ENCODE measurements around the gene LRRC37A3.
"Not testable (repeated sequence)": the region's sequence is repeated elsewhere in the genome, so short reads cannot be mapped to it uniquely, and the experiment has no call there.

LRRC37A3 gene

GRCh38 chr17:64920419-64921172, 1.3 kb upstream of the LRRC37A3 start:
- Histone ChIP-seq H3K36me3 (ENCODE audit: insufficient read depth, insufficient read length, low read length) (no peaks in the 10 kb centered on the region), H3K9ac (ENCODE audit: insufficient read length, low read depth) (no peak overlapping the region), H3K9me3 (ENCODE audit: insufficient read depth, low read length) (no peaks in the 10 kb centered on the region), H3K4me1 (ENCODE audit: insufficient read depth, insufficient read length) (no peaks in the 10 kb centered on the region), H3K27me3 (ENCODE audit: insufficient read depth, insufficient read length) (no peaks in the 10 kb centered on the region), H3K4me3 (ENCODE audit: insufficient read length, low read depth) (no peak overlapping the region)
- TF ChIP-seq ZNF274 (IDR thresholded peaks at IDR 0.05; ENCODE audit: low read depth, low read length) (no peak), YY1 (IDR thresholded peaks at IDR 0.05; ENCODE audit: insufficient read depth, insufficient read length) (no peak), SUZ12 (IDR thresholded peaks at IDR 0.05; ENCODE audit: extremely low read depth, insufficient read depth, insufficient read length) (no peak)
- no peak for DNase-seq (ENCODE audit: low read depth, low spot score)

- Histone ChIP-seq H3K4me1 (ENCODE audit: insufficient read depth, insufficient read length) (no peaks in the 10 kb centered on the region), H3K9ac (ENCODE audit: insufficient read length, low read depth) (no peak overlapping the region), H3K27me3 (ENCODE audit: insufficient read depth, insufficient read length) (no peaks in the 10 kb centered on the region), H3K4me3 (ENCODE audit: insufficient read length, low read depth) (no peak overlapping the region), H3K9me3 (ENCODE audit: insufficient read depth, low read length) (no peaks in the 10 kb centered on the region), H3K36me3 (ENCODE audit: insufficient read depth, insufficient read length, low read length) (no peaks in the 10 kb centered on the region)
- TF ChIP-seq YY1 (IDR thresholded peaks at IDR 0.05; ENCODE audit: insufficient read depth, insufficient read length) (no peak), SUZ12 (IDR thresholded peaks at IDR 0.05; ENCODE audit: extremely low read depth, insufficient read depth, insufficient read length) (no peak), ZNF274 (IDR thresholded peaks at IDR 0.05; ENCODE audit: low read depth, low read length) (no peak)
- no peak for DNase-seq (ENCODE audit: low read depth, low spot score)
Observed at GRCh38 chr17:64920026-64920418, 744 bp upstream of the LRRC37A3 start.

- Histone ChIP-seq H3K4me3 (ENCODE audit: insufficient read length, low read depth) (peak overlapping the region; percentile 45), H3K9ac (ENCODE audit: insufficient read length, low read depth) (peak overlapping the region; percentile 61)
- not testable (repeated sequence) for H3K4me1 ChIP-seq (ENCODE audit: insufficient read depth, insufficient read length); H3K9me3 ChIP-seq (ENCODE audit: insufficient read depth, low read length); H3K36me3 ChIP-seq (ENCODE audit: insufficient read depth, insufficient read length, low read length); DNase-seq (ENCODE audit: low read depth, low spot score); H3K27me3 ChIP-seq (ENCODE audit: insufficient read depth, insufficient read length)
Observed at GRCh38 chr17:64918842-64919288, 413 bp downstream of the LRRC37A3 start.

GRCh38 chr17:64917540-64917939, 1.7 kb downstream of the LRRC37A3 start:
- not testable (repeated sequence) for H3K27me3 ChIP-seq (ENCODE audit: insufficient read depth, insufficient read length); H3K9ac ChIP-seq (ENCODE audit: insufficient read length, low read depth); H3K36me3 ChIP-seq (ENCODE audit: insufficient read depth, insufficient read length, low read length); H3K4me1 ChIP-seq (ENCODE audit: insufficient read depth, insufficient read length); H3K4me3 ChIP-seq (ENCODE audit: insufficient read length, low read depth); H3K9me3 ChIP-seq (ENCODE audit: insufficient read depth, low read length); DNase-seq (ENCODE audit: low read depth, low spot score)

- H3K36me3 ChIP-seq (ENCODE audit: insufficient read depth, insufficient read length, low read length); DNase-seq (ENCODE audit: low read depth, low spot score); H3K27me3 ChIP-seq (ENCODE audit: insufficient read depth, insufficient read length); H3K9ac ChIP-seq (ENCODE audit: insufficient read length, low read depth); H3K4me3 ChIP-seq (ENCODE audit: insufficient read length, low read depth); H3K4me1 ChIP-seq (ENCODE audit: insufficient read depth, insufficient read length); H3K9me3 ChIP-seq (ENCODE audit: insufficient read depth, low read length): not testable (repeated sequence)
Observed at GRCh38 chr17:64915244-64915643, 4.0 kb downstream of the LRRC37A3 start.

GRCh38 chr17:64910191-64910514, 9.1 kb downstream of the LRRC37A3 start:
- not testable (repeated sequence) for H3K9me3 ChIP-seq (ENCODE audit: insufficient read depth, low read length); H3K9ac ChIP-seq (ENCODE audit: insufficient read length, low read depth); H3K4me3 ChIP-seq (ENCODE audit: insufficient read length, low read depth); DNase-seq (ENCODE audit: low read depth, low spot score); H3K4me1 ChIP-seq (ENCODE audit: insufficient read depth, insufficient read length); H3K36me3 ChIP-seq (ENCODE audit: insufficient read depth, insufficient read length, low read length); H3K27me3 ChIP-seq (ENCODE audit: insufficient read depth, insufficient read length)

- not testable (repeated sequence) for H3K27me3 ChIP-seq (ENCODE audit: insufficient read depth, insufficient read length); H3K4me3 ChIP-seq (ENCODE audit: insufficient read length, low read depth); H3K9ac ChIP-seq (ENCODE audit: insufficient read length, low read depth); DNase-seq (ENCODE audit: low read depth, low spot score); H3K9me3 ChIP-seq (ENCODE audit: insufficient read depth, low read length); H3K36me3 ChIP-seq (ENCODE audit: insufficient read depth, insufficient read length, low read length); H3K4me1 ChIP-seq (ENCODE audit: insufficient read depth, insufficient read length)
Observed at GRCh38 chr17:64909511-64910190, 9.6 kb downstream of the LRRC37A3 start.

- not testable (repeated sequence) for H3K36me3 ChIP-seq (ENCODE audit: insufficient read depth, insufficient read length, low read length); H3K9ac ChIP-seq (ENCODE audit: insufficient read length, low read depth); H3K27me3 ChIP-seq (ENCODE audit: insufficient read depth, insufficient read length); H3K4me1 ChIP-seq (ENCODE audit: insufficient read depth, insufficient read length); H3K9me3 ChIP-seq (ENCODE audit: insufficient read depth, low read length); DNase-seq (ENCODE audit: low read depth, low spot score); H3K4me3 ChIP-seq (ENCODE audit: insufficient read length, low read depth)
Observed at GRCh38 chr17:64904069-64904468, 15.2 kb downstream of the LRRC37A3 start.

GRCh38 chr17:64897136-64897535, 22.1 kb downstream of the LRRC37A3 start:
- not testable (repeated sequence) for H3K4me1 ChIP-seq (ENCODE audit: insufficient read depth, insufficient read length); H3K9ac ChIP-seq (ENCODE audit: insufficient read length, low read depth); H3K27me3 ChIP-seq (ENCODE audit: insufficient read depth, insufficient read length); H3K4me3 ChIP-seq (ENCODE audit: insufficient read length, low read depth); DNase-seq (ENCODE audit: low read depth, low spot score); H3K9me3 ChIP-seq (ENCODE audit: insufficient read depth, low read length); H3K36me3 ChIP-seq (ENCODE audit: insufficient read depth, insufficient read length, low read length)

GRCh38 chr17:64874210-64874609, 45.1 kb downstream of the LRRC37A3 start:
- H3K9me3 ChIP-seq (ENCODE audit: insufficient read depth, low read length); H3K36me3 ChIP-seq (ENCODE audit: insufficient read depth, insufficient read length, low read length); H3K4me1 ChIP-seq (ENCODE audit: insufficient read depth, insufficient read length); H3K9ac ChIP-seq (ENCODE audit: insufficient read length, low read depth); H3K27me3 ChIP-seq (ENCODE audit: insufficient read depth, insufficient read length); DNase-seq (ENCODE audit: low read depth, low spot score); H3K4me3 ChIP-seq (ENCODE audit: insufficient read length, low read depth): not testable (repeated sequence)
